ENCODE data around the gene COL4A1.

Gene COL4A1

GRCh38 chr13:110185696-110186095, 121.3 kb downstream of the COL4A1 start:
- no peak for DNase-seq

DNA sequence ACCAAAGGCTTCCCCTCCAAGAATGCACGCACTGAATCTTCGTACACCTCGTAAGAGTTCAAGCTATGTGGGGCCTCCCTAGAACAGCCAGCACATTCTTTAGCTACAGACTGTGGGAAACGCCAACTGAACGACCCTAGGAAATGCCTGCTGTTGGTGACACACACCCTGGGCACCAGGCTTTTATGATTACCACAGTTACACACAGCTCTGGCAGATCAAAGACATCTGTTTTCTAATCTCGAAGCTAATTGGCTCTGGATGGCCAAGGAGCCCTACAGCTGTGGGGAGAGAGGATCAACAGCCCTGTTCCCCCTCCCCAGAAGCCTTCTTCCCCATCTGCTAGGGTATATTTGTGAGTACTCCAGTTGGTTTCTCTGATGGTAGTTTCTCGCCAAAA, 123.0 kb downstream of the COL4A1 start:
- DNase-seq = no peak

DNA sequence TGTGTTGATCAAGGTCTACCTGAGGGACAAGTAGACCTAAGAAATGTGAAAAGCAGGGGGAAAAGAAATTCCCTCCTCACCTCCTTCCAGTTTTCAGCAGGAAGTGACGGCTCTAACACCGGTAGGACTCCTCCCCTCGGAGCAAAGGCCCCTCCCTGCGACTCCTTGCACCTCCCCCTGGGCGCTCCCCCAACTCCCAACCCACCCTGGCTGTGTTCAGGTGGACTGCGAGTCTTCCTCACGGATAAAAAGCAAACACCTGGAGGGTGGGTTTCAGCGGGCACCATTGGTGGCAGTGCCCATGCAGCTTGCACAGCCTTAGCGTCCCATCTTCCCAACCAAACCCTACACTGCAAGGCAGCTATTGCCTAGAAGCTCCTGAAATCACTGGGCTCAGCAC, 124.5 kb downstream of the COL4A1 start:
- DNase-seq = no peak

DNA sequence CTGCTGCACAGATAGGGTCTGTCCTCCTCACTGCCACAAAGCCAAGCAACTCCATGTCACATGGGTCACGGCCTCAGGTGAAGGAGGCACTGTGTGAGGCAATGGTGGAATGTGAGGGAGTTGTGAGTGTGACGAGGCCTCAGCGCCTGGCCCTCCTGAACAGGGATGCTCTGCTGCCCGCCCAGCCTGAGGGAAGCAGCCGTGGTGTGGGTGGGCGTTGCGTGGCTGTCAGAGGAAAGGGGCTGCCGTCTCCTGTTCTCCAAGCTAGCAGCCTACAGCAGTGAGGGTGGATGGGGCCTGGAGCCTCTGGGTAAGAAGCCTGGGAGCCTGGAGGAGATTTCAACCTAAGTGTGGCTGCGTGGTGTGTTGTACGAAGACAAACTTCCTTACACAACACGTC, 125.0 kb downstream of the COL4A1 start:
- no peak for DNase-seq

DNA sequence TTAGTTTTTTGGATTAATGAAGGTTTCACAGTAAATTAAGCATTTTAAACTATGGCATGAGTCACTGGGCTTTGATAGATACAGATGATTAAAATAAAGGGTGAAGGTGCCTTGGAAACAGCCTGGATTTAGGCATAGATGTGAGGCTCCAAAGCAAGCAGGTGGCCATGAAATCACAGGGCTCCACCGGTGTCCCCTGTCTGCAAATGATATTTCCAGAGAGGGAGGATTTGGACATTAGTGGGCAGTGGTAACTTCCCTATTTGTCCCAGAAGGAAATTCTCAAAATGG, 127.2 kb downstream of the COL4A1 start:
- DNase-seq = no peak

DNA sequence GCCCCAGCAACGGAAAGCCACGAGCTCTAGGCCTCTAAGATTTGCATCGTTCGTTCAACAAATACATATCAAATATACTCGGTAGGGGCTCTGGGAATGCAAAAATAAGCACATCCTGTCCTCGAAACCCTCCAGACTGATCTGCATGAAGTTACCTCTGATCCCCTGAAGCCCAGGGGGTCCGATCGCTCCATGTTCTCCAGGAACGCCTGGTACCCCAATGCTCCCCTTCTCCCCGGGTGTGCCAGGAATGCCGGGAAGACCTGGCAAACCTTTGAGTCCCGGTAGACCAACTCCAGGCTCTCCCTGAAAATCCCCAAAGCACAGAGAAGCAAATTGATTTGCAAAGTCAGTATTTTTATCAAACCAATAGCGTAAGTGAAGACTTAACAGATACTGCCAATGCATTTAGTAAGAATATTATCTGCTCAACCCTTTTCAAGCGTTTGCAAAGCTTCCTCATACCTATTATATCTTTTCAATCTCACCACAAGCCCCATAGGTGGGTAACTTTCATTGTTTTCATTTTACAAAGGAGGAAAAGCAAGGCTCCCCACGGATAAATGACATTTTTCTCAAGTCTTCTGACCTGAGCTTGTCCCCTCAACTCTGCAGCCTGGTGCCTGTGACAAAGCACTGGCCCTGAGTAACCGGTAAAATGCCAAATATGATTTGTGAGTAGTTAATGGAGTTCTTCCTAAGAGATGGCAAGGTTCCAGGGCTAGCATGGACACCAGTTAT, 127.7 kb downstream of the COL4A1 start:
- no peak for DNase-seq

- no peak for DNase-seq
Observed at GRCh38 chr13:110177790-110178189, 129.2 kb downstream of the COL4A1 start.

- DNase-seq = no peak
Observed at GRCh38 chr13:110176431-110176830, 130.5 kb downstream of the COL4A1 start.

DNA sequence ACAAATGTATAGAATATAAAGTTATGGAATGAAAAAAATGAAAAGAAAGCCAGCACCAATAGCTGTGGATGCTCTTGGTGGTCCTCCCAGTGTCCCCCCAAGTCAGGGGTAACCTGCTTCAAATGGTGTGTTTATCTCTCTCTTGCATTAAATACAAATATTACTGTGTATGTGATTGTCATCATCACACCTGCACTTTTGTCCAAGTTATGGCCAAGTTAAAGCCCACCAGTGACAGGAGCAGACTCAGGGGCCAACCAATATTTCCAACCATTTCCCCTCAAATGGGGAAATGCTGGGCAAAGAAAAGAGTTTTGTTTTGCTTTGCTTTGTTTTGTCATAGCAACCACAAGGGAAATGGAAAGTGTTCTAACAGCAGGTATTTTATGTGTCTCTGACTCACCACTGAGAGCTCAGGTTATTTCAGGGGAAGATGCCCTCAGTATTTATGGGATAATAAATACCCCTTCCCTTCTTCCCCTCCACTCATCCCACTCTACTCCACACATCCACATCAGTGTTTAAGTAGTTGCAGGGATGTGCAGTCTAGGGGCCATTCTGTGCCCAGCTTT, 133.6 kb downstream of the COL4A1 start:
- no peak for DNase-seq

- no peak for DNase-seq
Observed at GRCh38 chr13:110170882-110171281, 136.1 kb downstream of the COL4A1 start.

DNA sequence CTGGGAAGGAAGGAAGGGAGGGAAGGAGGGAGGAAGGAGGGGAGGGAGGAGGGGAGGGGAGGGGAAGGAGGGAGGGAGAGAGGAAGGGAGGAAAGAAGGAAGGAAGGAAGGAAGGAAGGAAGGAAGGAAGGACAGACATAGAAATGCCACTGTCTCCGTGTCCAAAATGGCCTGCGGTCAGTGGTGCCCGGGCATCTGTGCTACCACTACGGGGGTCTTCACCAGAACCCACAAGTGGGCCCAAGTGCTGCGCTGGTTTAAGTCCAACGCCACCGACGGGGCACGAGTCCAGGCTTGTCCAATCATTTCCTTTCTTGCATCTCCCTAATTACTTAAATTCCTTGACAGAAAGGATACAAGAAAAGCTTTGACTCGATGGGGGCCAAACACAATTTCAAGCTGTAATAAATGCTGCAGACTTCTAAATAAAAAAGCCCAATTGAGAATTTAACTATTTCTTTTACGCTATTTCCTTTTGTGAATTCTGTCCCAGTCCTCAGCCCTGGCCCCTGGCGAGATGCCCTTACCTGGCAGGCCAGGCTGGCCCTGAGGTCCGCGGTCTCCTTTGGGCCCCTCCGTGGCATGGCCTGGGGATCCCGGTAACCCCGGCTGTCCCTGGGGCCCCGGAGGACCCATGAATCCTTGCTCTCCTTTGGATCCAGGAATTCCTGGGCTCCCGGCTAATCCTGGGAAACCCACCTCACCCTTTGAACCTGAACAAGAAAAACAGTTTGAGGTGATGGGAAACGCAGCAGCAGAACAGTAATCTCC, 136.8 kb downstream of the COL4A1 start:
- DNase-seq = no peak

- no peak for DNase-seq
Observed at GRCh38 chr13:110168999-110169933, 137.7 kb downstream of the COL4A1 start.

DNA sequence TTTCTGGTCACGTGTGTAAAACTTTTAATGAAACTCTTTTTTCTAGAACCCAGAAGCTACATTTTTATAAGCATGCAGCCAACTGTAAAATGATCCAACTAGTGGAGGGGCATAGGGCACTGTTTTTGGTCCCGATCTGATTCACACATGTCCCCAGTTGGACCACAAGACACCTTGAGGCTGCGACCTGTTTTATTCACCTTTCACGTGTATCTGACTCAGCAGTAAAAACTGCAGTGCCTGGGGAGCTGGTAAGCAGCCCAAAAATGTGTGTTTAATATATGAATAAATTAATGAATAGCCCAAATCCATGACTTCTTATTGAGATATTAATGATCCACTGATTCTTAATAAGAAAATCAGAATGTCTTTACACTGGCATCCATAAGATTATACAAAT, 140.4 kb downstream of the COL4A1 start:
- no peak for DNase-seq

DNA sequence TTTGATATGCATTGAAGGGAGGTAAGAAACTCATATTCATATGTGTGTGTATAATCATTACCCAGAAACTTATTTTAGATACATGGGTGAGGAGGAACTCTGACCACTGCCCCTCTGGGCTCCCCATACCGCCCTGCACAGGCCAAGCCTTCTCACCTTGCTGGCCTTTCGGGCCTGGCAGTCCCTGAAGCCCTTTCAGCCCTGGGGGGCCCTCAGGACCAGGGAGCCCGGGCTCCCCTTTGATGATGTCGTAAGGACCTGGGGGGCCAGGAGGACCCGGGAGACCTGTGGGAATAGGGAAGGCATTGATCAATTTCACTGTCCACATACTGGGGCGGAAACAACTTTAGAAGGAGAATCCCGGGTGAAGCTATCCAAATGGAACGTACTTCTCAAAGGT, 142.3 kb downstream of the COL4A1 start:
- no peak for DNase-seq

GRCh38 chr13:110162866-110163658, 143.9 kb downstream of the COL4A1 start:
- no peak for DNase-seq

DNA sequence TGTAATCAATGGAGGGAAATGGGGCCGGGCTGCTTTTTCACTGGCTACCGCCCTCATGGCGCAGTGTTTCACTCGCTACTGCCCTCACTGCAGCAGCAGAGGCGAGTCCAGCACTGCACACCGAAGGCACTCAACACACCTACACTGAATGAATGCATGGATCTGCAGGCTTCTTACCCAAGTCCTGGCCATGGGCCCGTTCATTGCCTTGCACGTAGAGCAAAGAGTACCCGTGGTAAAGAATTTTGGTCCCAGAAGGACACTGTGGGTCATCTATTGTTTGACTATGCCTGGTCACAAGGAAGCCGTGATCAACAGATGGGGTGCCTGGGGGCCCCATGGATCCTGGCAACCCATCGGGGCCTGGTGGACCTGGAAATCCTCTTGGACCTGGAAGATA, 144.9 kb downstream of the COL4A1 start:
- no peak for DNase-seq

GRCh38 chr13:110161112-110161882, 145.7 kb downstream of the COL4A1 start:
- no peak for DNase-seq

- DNase-seq = no peak
Observed at GRCh38 chr13:110158226-110158625, 148.7 kb downstream of the COL4A1 start.

- DNase-seq = no peak
Observed at GRCh38 chr13:110157718-110158117, 149.2 kb downstream of the COL4A1 start.

DNA sequence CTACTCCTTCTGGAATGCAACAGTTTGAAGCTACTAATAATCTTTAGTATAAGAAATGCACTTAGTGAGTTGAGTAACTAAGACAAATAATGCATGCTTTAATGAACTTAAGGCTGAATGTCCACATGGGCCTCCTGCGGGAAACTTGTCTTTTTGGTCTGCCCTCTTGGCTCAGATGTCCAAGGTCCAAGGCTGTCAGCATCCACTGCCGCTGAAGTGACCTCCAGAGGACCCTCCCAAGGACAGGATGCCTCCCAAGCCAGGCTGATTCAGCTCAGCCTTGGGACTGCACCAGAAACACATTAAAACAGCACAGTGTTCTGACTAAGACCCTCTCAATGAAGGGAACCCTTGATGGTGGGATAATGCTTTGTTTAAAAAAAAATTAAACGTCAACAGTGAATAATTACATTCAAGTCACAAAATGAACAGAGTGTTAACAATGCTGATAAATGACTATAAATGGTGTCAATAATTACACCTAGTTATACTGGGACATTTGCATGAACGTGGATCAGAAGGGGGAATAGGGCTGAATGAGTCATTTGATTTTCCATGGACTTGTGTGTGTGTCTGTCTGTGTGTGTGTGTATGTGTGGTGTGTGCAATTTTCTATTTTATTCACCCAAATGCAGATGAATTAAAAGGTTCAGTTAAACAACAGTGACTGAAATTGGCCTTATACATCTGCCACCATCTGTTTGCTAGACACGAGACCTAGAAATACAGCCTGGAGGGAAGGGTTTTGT, 150.5 kb downstream of the COL4A1 start:
- DNase-seq = no peak

- DNase-seq = no peak
Observed at GRCh38 chr13:110155072-110155471, 151.9 kb downstream of the COL4A1 start.
